Transverse colon (tissue), 3 donors: ENCODE measurements around the gene ADGRB3.

Source experiments
- POLR2A ChIP-seq: fragments of 450-650 bp; IDR thresholded peaks from one replicate; pipeline ENCODE4 v1.6.1; 2016; ENCODE audit warnings: antibody characterized with exemption, mild to moderate bottlenecking, moderate library complexity
- POLR2AphosphoS5 ChIP-seq, 3 donors: sonication (generic); formaldehyde crosslinking; IDR thresholded peaks; one replicate each; pipeline ENCODE4 v1.6.1; 2016; ENCODE audit warnings: antibody characterized with exemption in 3 of 3

DNA sequence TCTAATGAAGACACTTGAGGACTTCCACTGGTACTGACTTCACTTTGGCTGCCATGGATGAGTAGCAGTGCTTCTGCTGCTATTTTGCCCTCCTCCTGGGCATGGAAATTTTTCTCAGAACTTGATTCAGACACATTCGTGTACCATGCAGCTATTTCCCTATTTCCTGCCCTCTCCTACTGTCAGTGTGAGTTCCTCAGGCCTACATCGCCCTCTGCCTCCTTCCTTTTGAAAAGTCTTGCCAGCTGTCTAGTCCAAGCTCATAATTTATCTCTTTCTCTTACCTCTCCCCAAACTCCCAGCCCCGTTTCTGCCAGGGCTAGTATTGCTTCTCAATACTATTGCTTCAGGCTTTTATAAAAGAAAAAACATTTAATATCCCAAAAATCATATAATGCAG, 470.2 kb downstream of the ADGRB3 start:
- TF ChIP-seq POLR2AphosphoS5 (IDR thresholded peaks at IDR 0.05) (no peak), POLR2A (no peak)
